Activated naive CD4-positive, alpha-beta T cell treated with anti-CD3 and anti-CD28 coated beads for 36 hours (primary cell): ENCODE measurements around the gene NEK9. TPM values are rescaled to one million over a fixed set of nuclear protein-coding genes. Genes with fewer than 3 reads are reported as not detected.

Experiments used
- CTCF ChIA-PET: fragments of 350-600 bp; sonication (Branson Sonifier 250); formaldehyde crosslinking; loops from one replicate; lab custom pipeline; 2021; ENCODE audit warnings: antibody characterized with exemption; lab: Charles Lee
- DNase-seq: peaks from one replicate; pipeline ENCODE4 v3.0.0-alpha.2; 2020
- H3K27ac Mint-ChIP-seq: one replicate; pipeline ENCODE4 v1.8.0; 2021; ENCODE audit warnings: mild to moderate bottlenecking, mixed read lengths
- H3K27me3 Mint-ChIP-seq: one replicate; pipeline ENCODE4 v1.8.0; 2021; ENCODE audit warnings: low read depth, mixed read lengths
- H3K36me3 Mint-ChIP-seq: one replicate; pipeline ENCODE4 v1.8.0; 2021; ENCODE audit warnings: low read depth, mixed read lengths
- H3K4me1 Mint-ChIP-seq: one replicate; pipeline ENCODE4 v1.8.0; 2021; ENCODE audit warnings: low read depth, mixed read lengths
- H3K4me3 Mint-ChIP-seq: one replicate; pipeline ENCODE4 v1.8.0; 2021; ENCODE audit warnings: mild to moderate bottlenecking, moderate library complexity, mixed read lengths
- H3K9me3 Mint-ChIP-seq: one replicate; pipeline ENCODE4 v1.8.0; 2021; ENCODE audit warnings: mixed read lengths
- intact Hi-C: fragments of 100-400 bp; cut with micrococcal nuclease; formaldehyde crosslinking; loops from one replicate; pipeline ENCODE4 v1.15.1; 2023
- total RNA-seq, 2 experiments: library from RNA; stranded (reverse); gene quantifications; one replicate each; pipeline ENCODE4 v1.2.3, GENCODE V29; 2021

NEK9 gene
- total RNA-seq, 2 experiments from 2014 or later, result 53.5 to 55.6 TPM

- Mint-ChIP-seq H3K4me3 (no peak overlapping the region), H3K36me3 (peaks cover 20% of the 10 kb centered on the region), H3K27me3 (no peaks in the 10 kb centered on the region), H3K27ac (no peak overlapping the region), H3K9me3 (no peaks in the 10 kb centered on the region), H3K4me1 (peaks cover 66% of the 10 kb centered on the region)
- CTCF ChIA-PET, result interaction anchor here (0.7 to 2.5 kb wide), 4 partner anchors 11 to 346 kb away, joined by 3 to 9 read pairs (median 4); no protein-coding TSS in a partner anchor
- intact Hi-C loops, result loop anchor here (1.0 to 5.0 kb wide), 3 partner anchors 16 to 154 kb away; partner anchors contain the start of gene NEK9
- DNase-seq, result no peak
Observed at GRCh38 chr14:75142494-75142893, 15.6 kb upstream of the NEK9 start.

GRCh38 chr14:75141967-75142366 lies 15.1 kb upstream of the NEK9 start:
- H3K36me3 Mint-ChIP-seq, result peaks cover 20% of the 10 kb centered on the region
- intact Hi-C loops, result loop anchor here (1.0 to 5.0 kb wide), 3 partner anchors 15 to 154 kb away; partner anchors contain the start of gene NEK9
- H3K9me3 Mint-ChIP-seq, result no peaks in the 10 kb centered on the region
- H3K4me3 Mint-ChIP-seq, result no peak overlapping the region
- H3K4me1 Mint-ChIP-seq, result peaks cover 62% of the 10 kb centered on the region
- CTCF ChIA-PET, result interaction anchor here (0.7 to 2.5 kb wide), 4 partner anchors 11 to 160 kb away, joined by 3 to 9 read pairs (median 4); no protein-coding TSS in a partner anchor
- H3K27ac Mint-ChIP-seq, result no peak overlapping the region
- no peaks in the 10 kb centered on the region for H3K27me3 Mint-ChIP-seq
- peak; percentile 51 for DNase-seq

DNA sequence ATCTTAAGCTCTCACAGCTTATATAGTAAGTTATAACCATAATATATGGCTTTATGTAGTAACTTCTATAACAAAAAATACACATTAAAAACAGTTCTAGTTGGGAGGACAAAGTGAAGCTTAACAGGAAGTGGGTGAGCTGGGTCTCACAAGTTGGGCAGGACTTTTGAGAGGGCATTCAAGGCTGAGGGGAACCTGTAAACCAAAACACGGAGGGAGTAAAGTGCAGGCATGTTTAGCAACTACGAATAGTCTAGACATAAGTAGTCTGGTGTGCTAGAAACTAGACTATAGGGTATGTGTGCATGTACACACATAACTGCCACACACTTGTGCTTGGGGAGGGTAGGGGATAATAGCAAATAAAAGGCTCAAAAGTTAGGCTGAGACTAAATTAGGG lies 14.2 kb upstream of the NEK9 start:
- Mint-ChIP-seq H3K36me3 (peaks cover 13% of the 10 kb centered on the region), H3K27ac (no peak overlapping the region), H3K9me3 (no peaks in the 10 kb centered on the region), H3K4me1 (peaks cover 56% of the 10 kb centered on the region), H3K4me3 (no peak overlapping the region), H3K27me3 (no peaks in the 10 kb centered on the region)
- DNase-seq, result no peak
- CTCF ChIA-PET, result interaction anchor here (0.7 to 2.0 kb wide), 5 partner anchors 10 to 161 kb away, joined by 3 to 6 read pairs (median 4); no protein-coding TSS in a partner anchor
- intact Hi-C loops, result loop anchor here (5.0 kb wide), 1 partner anchor 106 kb away; no protein-coding TSS in a partner anchor

GRCh38 chr14:75140620-75141019 lies 13.8 kb upstream of the NEK9 start:
- Mint-ChIP-seq H3K4me1 (peaks cover 54% of the 10 kb centered on the region), H3K9me3 (no peaks in the 10 kb centered on the region), H3K27ac (no peak overlapping the region), H3K36me3 (peaks cover 13% of the 10 kb centered on the region), H3K27me3 (no peaks in the 10 kb centered on the region), H3K4me3 (no peak overlapping the region)
- intact Hi-C loops, result loop anchor here (5.0 kb wide), 1 partner anchor 107 kb away; no protein-coding TSS in a partner anchor
- no peak for DNase-seq
- CTCF ChIA-PET, result interaction anchor here (0.7 to 2.0 kb wide), 5 partner anchors 10 to 162 kb away, joined by 3 to 6 read pairs (median 4); no protein-coding TSS in a partner anchor

DNA sequence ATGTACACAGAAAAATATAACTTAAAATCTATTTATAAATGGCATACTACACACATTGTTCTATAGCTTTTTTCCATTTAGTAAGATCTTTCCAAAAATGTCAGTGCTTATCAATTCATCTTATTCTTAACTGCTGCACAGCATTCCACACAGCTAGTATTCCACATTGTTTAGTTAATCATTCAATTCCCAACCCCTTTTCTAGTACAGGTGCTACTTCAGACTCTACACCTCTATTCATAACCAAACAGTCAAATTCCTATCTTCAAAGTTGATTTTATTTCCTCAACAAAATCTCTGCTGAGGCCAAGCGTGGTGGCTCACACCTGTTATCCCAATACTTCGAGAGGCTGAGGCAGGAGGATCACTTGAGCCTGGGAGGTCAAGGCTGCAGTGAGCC lies 12.3 kb upstream of the NEK9 start:
- H3K27me3 Mint-ChIP-seq, result no peaks in the 10 kb centered on the region
- peaks cover 15% of the 10 kb centered on the region for H3K36me3 Mint-ChIP-seq
- H3K4me1 Mint-ChIP-seq, result peaks cover 40% of the 10 kb centered on the region
- H3K4me3 Mint-ChIP-seq, result no peak overlapping the region
- no peaks in the 10 kb centered on the region for H3K9me3 Mint-ChIP-seq
- CTCF ChIA-PET, result interaction anchor here (0.6 to 7.0 kb wide), 5 partner anchors 9 to 164 kb away, joined by 3 to 78 read pairs (median 5); no protein-coding TSS in a partner anchor
- no peak for DNase-seq
- intact Hi-C loops, result no loop called here
- H3K27ac Mint-ChIP-seq, result no peak overlapping the region

- CTCF ChIA-PET, result interaction anchor here (0.6 to 7.0 kb wide), 7 partner anchors 9 to 165 kb away, joined by 3 to 78 read pairs (median 3); no protein-coding TSS in a partner anchor
- Mint-ChIP-seq H3K27ac (no peak overlapping the region), H3K9me3 (no peaks in the 10 kb centered on the region), H3K4me1 (peaks cover 37% of the 10 kb centered on the region), H3K36me3 (peaks cover 18% of the 10 kb centered on the region), H3K27me3 (no peaks in the 10 kb centered on the region), H3K4me3 (no peak overlapping the region)
- intact Hi-C loops, result no loop called here
- no peak for DNase-seq
Observed at GRCh38 chr14:75138492-75138891, 11.6 kb upstream of the NEK9 start.

GRCh38 chr14:75134644-75135043 lies 7.8 kb upstream of the NEK9 start:
- peaks cover 26% of the 10 kb centered on the region for H3K4me1 Mint-ChIP-seq
- no peak overlapping the region for H3K4me3 Mint-ChIP-seq
- H3K27me3 Mint-ChIP-seq, result no peaks in the 10 kb centered on the region
- no peak overlapping the region for H3K27ac Mint-ChIP-seq
- CTCF ChIA-PET, result interaction anchor here (1.1 to 7.0 kb wide), 3 partner anchors 18 to 168 kb away, joined by 3 to 78 read pairs (median 38); no protein-coding TSS in a partner anchor
- H3K9me3 Mint-ChIP-seq, result no peaks in the 10 kb centered on the region
- peaks cover 26% of the 10 kb centered on the region for H3K36me3 Mint-ChIP-seq
- DNase-seq, result no peak
- intact Hi-C loops, result loop anchor here (5.0 kb wide), 1 partner anchor 428 kb away; no protein-coding TSS in a partner anchor

GRCh38 chr14:75133597-75133996 lies 6.7 kb upstream of the NEK9 start:
- Mint-ChIP-seq H3K27ac (no peak overlapping the region), H3K4me1 (peaks cover 19% of the 10 kb centered on the region), H3K36me3 (peaks cover 25% of the 10 kb centered on the region), H3K27me3 (no peaks in the 10 kb centered on the region), H3K9me3 (no peaks in the 10 kb centered on the region), H3K4me3 (no peak overlapping the region)
- CTCF ChIA-PET, result interaction anchor here (0.6 to 7.0 kb wide), 3 partner anchors 149 to 169 kb away, joined by 3 to 78 read pairs (median 38); no protein-coding TSS in a partner anchor
- intact Hi-C loops, result loop anchor here (2.0 to 5.0 kb wide), 2 partner anchors 359 to 429 kb away; no protein-coding TSS in a partner anchor
- no peak for DNase-seq

- Mint-ChIP-seq H3K36me3 (peaks cover 27% of the 10 kb centered on the region), H3K9me3 (no peaks in the 10 kb centered on the region), H3K4me3 (no peak overlapping the region), H3K27ac (peak overlapping the region; percentile 24), H3K27me3 (no peaks in the 10 kb centered on the region), H3K4me1 (peaks cover 19% of the 10 kb centered on the region)
- CTCF ChIA-PET, result interaction anchor here (0.7 to 5.1 kb wide), 12 partner anchors 10 to 475 kb away, joined by 3 to 65 read pairs (median 4); partner anchors contain the start of gene DLST
- peak; percentile 64 for DNase-seq
- intact Hi-C loops, result loop anchor here (1.0 to 5.0 kb wide), 4 partner anchors 164 to 430 kb away; no protein-coding TSS in a partner anchor
Observed at GRCh38 chr14:75132382-75133086, 5.7 kb upstream of the NEK9 start.

DNA sequence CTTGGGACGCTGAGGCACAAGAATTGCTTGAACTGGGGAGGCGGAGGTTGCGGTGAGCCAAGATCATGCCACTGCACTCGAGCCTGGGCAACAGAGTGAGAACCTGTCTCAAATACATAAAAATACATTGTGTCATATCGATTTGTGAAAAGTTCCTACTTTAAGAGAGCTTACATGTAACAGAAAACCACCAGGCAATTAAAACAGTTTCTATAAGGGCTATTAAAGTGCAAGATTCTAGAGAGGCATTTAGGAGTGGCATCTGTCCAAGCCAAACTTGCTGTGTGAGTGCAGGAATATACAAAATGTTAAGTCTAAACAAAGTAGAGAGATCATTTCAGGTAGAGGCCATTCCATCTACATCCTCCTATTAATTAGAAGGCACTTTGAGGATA lies 1.7 kb upstream of the NEK9 start:
- Mint-ChIP-seq H3K9me3 (no peaks in the 10 kb centered on the region), H3K27ac (no peak overlapping the region), H3K36me3 (peaks cover 21% of the 10 kb centered on the region), H3K4me3 (no peak overlapping the region), H3K4me1 (peaks cover 39% of the 10 kb centered on the region), H3K27me3 (no peaks in the 10 kb centered on the region)
- intact Hi-C loops, result no loop called here
- CTCF ChIA-PET, result interaction anchor here (0.7 to 5.1 kb wide), 3 partner anchors 9 to 175 kb away, joined by 3 to 64 read pairs (median 3); no protein-coding TSS in a partner anchor
- DNase-seq, result no peak

DNA sequence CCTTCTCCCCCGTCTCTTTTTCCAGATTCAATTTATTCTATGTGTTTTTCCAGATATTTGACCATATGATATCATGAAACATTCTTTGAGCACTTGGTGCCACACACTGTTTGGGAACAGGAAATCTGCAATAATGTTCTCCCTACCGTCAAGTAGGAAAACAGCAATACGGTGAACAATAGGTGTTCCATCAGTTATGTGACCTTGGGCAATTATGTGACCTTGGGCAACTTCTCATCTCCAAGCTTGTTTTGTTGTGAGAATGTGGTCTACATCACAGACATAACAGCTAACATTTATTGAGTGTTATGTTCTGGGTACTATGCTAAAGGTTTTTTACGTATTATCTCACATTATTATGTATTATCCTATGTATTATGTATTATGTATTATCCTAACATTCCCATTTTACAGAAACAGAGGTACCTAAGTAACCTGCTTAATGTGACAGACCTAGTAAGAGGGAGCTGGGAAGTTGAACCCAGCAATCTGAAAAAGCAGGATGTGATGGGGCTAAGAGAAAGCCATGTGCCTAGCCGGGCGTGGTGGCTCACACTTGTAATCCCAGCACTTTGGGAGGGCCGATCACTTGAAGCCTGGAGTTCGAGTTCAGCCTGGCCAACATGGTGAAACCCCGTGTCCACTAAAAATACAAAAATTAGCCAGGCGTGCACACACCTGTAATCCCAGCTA lies 1.2 kb upstream of the NEK9 start:
- Mint-ChIP-seq H3K36me3 (peaks cover 18% of the 10 kb centered on the region), H3K4me3 (peak overlapping the region; percentile 96), H3K27me3 (no peaks in the 10 kb centered on the region), H3K27ac (peak overlapping the region; percentile 80), H3K4me1 (peaks cover 40% of the 10 kb centered on the region), H3K9me3 (no peaks in the 10 kb centered on the region)
- intact Hi-C loops, result loop anchor here (1.0 to 2.0 kb wide), 6 partner anchors 15 to 532 kb away; partner anchors contain the start of genes DLST, EIF2B2, ERG28 and MLH3
- CTCF ChIA-PET, result interaction anchor here (0.7 to 5.1 kb wide), 3 partner anchors 9 to 175 kb away, joined by 3 to 64 read pairs (median 3); no protein-coding TSS in a partner anchor
- no peak for DNase-seq
